Stimulated activated naive B cell treated with anti-CD40 and anti-IgM and Interleukin-4, amounts not matched to agents 10 μg/mL and 1 μg/mL and 100 μg/mL, for 72 hours (primary cell): Measurements from ENCODE around the gene SLC13A5.
A peak's percentile ranks its signal among the peaks of the same experiment; 100 is the strongest.
"Not testable (repeated sequence)": the region's sequence is repeated elsewhere in the genome, so short reads cannot be mapped to it uniquely, and the experiment has no call there.

Experiments
- ATAC-seq, 2 donors: fragments of 150-1000 bp; cut with Tn5 transposase; replicated peaks; 2 replicates each; pipeline ENCODE4 v1.10.0; 2021; ENCODE audit warnings: moderate library complexity in 1 of 2
- DNase-seq: peaks from one replicate; pipeline ENCODE4 v3.0.0; 2021
- H3K27ac Mint-ChIP-seq: one replicate; pipeline ENCODE4 v1.8.0; 2022; ENCODE audit warnings: mild to moderate bottlenecking, mixed read lengths
- H3K27me3 Mint-ChIP-seq, 2 donors: one replicate each; pipeline ENCODE4 v1.8.0; 2022; ENCODE audit warnings: mixed read lengths in 2 of 2
- H3K36me3 Mint-ChIP-seq, 2 donors: one replicate each; pipeline ENCODE4 v1.8.0; 2022; ENCODE audit warnings: mixed read lengths in 2 of 2, mild to moderate bottlenecking in 1 of 2
- H3K4me1 Mint-ChIP-seq, 2 donors: one replicate each; pipeline ENCODE4 v1.8.0; 2022; ENCODE audit warnings: mixed read lengths in 2 of 2, mild to moderate bottlenecking in 1 of 2
- H3K4me3 Mint-ChIP-seq, 2 donors: one replicate each; pipeline ENCODE4 v1.8.0; 2022; ENCODE audit warnings: mild to moderate bottlenecking in 2 of 2, mixed read lengths in 2 of 2, moderate library complexity in 1 of 2
- H3K9me3 Mint-ChIP-seq, 2 donors: one replicate each; pipeline ENCODE4 v1.8.0; 2022; ENCODE audit warnings: mixed read lengths in 2 of 2, mild to moderate bottlenecking in 1 of 2

The SLC13A5 gene

GRCh38 chr17:6656797-6657632, 56.2 kb downstream of the SLC13A5 start:
- H3K27me3 Mint-ChIP-seq, DNase-seq, H3K9me3 Mint-ChIP-seq: not testable (repeated sequence)
- Mint-ChIP-seq H3K4me3 (peak overlapping the region; percentile 91 to 96), H3K36me3 (peaks cover 9 to 15% of the 10 kb centered on the region in 2 donors), H3K27ac (peak overlapping the region; percentile 92), H3K4me1 (peaks cover 45 to 68% of the 10 kb centered on the region in 2 donors)
- peak; percentile 74 to 75 for ATAC-seq

GRCh38 chr17:6655732-6656361, 57.3 kb downstream of the SLC13A5 start:
- H3K27ac Mint-ChIP-seq, H3K9me3 Mint-ChIP-seq, ATAC-seq, H3K27me3 Mint-ChIP-seq, DNase-seq: not testable (repeated sequence)
- H3K4me3 Mint-ChIP-seq: peak overlapping the region; percentile 76 to 77
- peaks cover 7 to 15% of the 10 kb centered on the region in 2 donors for H3K36me3 Mint-ChIP-seq
- H3K4me1 Mint-ChIP-seq: peaks cover 38 to 59% of the 10 kb centered on the region in 2 donors

GRCh38 chr17:6654841-6655731, 58.1 kb downstream of the SLC13A5 start:
- no peak for DNase-seq
- Mint-ChIP-seq H3K36me3 (peaks cover 7 to 15% of the 10 kb centered on the region in 2 donors), H3K4me3 (no peak overlapping the region), H3K9me3 (peaks cover 0 to 1% of the 10 kb centered on the region in 2 donors), H3K27ac (no peak overlapping the region), H3K4me1 (peaks cover 34 to 57% of the 10 kb centered on the region in 2 donors), H3K27me3 (no peaks in the 10 kb centered on the region)
- no peak for ATAC-seq

GRCh38 chr17:6651919-6652452, 61.2 kb downstream of the SLC13A5 start:
- Mint-ChIP-seq H3K36me3 (peaks cover 0 to 21% of the 10 kb centered on the region in 2 donors), H3K27me3 (no peaks in the 10 kb centered on the region), H3K4me3 (peak overlapping the region; percentile 98), H3K27ac (peak overlapping the region; percentile 81), H3K4me1 (peaks cover 27 to 57% of the 10 kb centered on the region in 2 donors), H3K9me3 (no peaks in the 10 kb centered on the region)
- ATAC-seq (peak; percentile 20 to 33), DNase-seq (no peak)

DNA sequence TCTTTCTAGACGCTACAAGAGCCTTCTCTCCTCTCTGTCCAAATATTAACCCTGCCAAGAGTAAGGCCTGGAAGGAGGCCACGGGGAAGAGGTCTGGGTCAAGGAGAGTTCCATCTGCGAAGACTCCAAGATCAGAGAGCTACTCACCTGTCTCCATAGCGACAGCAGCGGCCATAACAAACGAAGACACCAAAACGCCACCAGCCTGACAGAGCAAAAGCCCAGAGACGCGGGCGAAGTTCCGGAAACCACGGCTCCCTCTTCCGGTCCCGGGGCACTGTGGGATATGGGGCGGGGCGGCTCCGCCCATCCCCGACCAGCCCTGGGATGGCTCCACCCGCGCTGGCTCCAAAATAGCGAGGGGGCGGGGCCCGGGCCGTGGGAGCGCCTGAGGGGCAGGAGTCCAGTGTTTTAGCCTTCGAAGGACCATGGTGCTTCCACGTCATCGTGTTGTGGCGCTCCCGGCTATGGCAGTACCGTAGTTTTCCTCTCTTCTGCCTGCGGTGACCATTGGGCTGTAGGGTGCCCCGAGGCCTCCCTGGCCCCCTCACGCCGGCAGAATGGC, 61.7 kb downstream of the SLC13A5 start, which contains the start of the genes C17orf100 and MED31:
Gene C17orf100, plus strand, starts transcription at position 409 of the 565 bp plus-strand sequence. Its CDS starts 152 bp downstream, at position 561.
Gene MED31, minus strand, starts transcription at position 252 of the 565 bp plus-strand sequence. Its CDS starts 77 bp downstream, at position 175.
- ATAC-seq (peak; percentile 97 to 98), DNase-seq (peak; percentile 93)
- Mint-ChIP-seq H3K27ac (peak within 1 kb of the TSS; percentile 99), H3K4me1 (peaks cover 28 to 62% of the 10 kb centered on the region in 2 donors), H3K9me3 (no peaks in the 10 kb centered on the region), H3K36me3 (peaks cover 0 to 23% of the 10 kb centered on the region in 2 donors), H3K27me3 (no peaks in the 10 kb centered on the region), H3K4me3 (peak within 1 kb of the TSS; percentile 98)

DNA sequence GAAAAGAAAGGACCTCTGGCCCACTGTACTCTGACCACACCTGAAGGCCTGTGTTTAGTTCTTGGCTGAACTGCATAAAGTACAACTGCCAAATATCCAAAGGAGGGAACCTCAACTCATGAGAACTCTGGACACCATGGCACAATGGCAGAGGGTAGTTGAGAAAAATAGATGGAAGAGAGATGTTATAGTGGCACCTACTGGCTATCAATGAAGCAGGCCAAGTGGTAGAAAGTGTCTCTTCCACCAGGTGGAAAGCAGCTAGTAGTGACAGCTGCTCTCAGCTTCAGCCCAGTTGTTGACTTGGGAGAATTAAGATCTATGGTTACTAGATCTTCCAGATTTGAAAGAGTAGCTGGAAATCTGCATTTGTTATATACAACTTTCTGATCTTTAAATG, 65.0 kb downstream of the SLC13A5 start:
- Mint-ChIP-seq H3K9me3 (no peaks in the 10 kb centered on the region), H3K4me1 (peaks cover 26 to 63% of the 10 kb centered on the region in 2 donors), H3K27ac (no peak overlapping the region), H3K4me3 (no peak overlapping the region), H3K27me3 (no peaks in the 10 kb centered on the region), H3K36me3 (peaks cover 2 to 37% of the 10 kb centered on the region in 2 donors)
- DNase-seq (no peak), ATAC-seq (no peak)

DNA sequence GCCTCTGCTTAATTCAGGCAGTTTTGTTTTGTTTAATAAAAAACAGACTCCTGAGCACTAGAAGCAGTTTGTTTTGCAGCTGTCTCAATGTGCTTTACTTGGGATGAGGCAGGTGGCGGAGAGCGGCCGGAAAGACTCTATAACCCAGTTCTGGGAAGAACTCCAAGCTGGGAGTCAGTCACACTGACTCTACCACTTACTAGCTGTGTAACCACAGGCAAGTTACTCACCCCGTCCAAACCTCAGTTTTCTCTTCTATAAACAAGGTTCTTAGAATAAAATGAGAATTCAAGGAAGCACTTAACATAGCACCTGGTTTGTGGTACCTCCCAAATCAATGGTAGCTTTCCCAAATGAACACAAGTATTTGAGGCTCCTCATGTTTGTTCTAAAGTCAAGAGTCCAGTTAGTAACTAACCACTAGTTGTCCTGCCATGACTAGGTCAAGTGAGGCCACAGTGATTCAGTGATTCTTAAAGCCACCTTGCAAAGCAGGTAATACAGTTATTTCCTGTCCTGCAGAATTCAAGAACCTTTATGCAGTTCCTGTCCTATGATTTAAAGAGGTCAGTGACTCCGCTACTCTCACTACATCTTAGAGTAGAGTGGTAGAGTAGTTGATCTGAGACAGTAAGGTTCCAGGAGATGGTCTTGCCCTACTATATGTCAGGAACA, 69.6 kb downstream of the SLC13A5 start:
- Mint-ChIP-seq H3K4me3 (no peak overlapping the region), H3K27me3 (no peaks in the 10 kb centered on the region), H3K27ac (peak overlapping the region; percentile 65), H3K4me1 (peaks cover 30 to 59% of the 10 kb centered on the region in 2 donors), H3K36me3 (peaks cover 6 to 31% of the 10 kb centered on the region in 2 donors), H3K9me3 (no peaks in the 10 kb centered on the region)
- no peak for ATAC-seq
- no peak for DNase-seq

DNA sequence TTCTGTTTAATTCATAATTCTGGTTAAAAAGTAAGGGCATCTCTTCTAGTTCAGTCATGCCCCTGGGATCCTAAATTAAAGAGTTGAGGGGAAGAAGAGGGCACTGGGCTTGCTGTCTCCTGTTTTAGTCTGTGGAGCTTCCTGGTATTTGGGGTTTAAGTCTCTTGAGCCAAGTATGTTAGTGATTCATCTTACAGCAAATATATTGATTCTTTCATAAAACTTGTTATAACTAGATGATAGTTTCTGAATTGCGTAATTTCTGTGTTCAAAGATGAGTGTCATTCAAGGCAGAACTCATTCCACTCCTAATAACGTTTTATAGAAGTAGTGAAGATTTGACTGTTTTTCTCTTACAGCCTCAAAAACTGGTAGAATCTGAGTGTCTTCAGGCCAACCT, 70.6 kb downstream of the SLC13A5 start:
- Mint-ChIP-seq H3K27me3 (no peaks in the 10 kb centered on the region), H3K36me3 (peaks cover 7 to 27% of the 10 kb centered on the region in 2 donors), H3K9me3 (no peaks in the 10 kb centered on the region), H3K27ac (no peak overlapping the region), H3K4me3 (no peak overlapping the region), H3K4me1 (peaks cover 38 to 59% of the 10 kb centered on the region in 2 donors)
- ATAC-seq (no peak), DNase-seq (no peak)

- no peaks in the 10 kb centered on the region for H3K27me3 Mint-ChIP-seq
- DNase-seq (no peak), ATAC-seq (peak; percentile 8 to 12)
- H3K27ac Mint-ChIP-seq: peak overlapping the region; percentile 99
- peak overlapping the region; percentile 96 to 98 for H3K4me3 Mint-ChIP-seq
- peaks cover 7 to 30% of the 10 kb centered on the region in 2 donors for H3K36me3 Mint-ChIP-seq
- peaks cover 43 to 58% of the 10 kb centered on the region in 2 donors for H3K4me1 Mint-ChIP-seq
- no peaks in the 10 kb centered on the region for H3K9me3 Mint-ChIP-seq
Measured at GRCh38 chr17:6641247-6641863, 71.8 kb downstream of the SLC13A5 start.

GRCh38 chr17:6640536-6641246, 72.5 kb downstream of the SLC13A5 start, which contains the start of the genes KIAA0753 and TXNDC17:
TSS of gene KIAA0753 (minus strand) at chr17:6640711. CDS start at chr17:6635103, 5,608 bp downstream.
TSS of gene TXNDC17 (plus strand) at chr17:6641060. CDS start at chr17:6641083, 23 bp downstream.
- peak; percentile 95 for DNase-seq
- no peaks in the 10 kb centered on the region for H3K9me3 Mint-ChIP-seq
- peak; percentile 92 to 95 for ATAC-seq
- peaks cover 7 to 27% of the 10 kb centered on the region in 2 donors for H3K36me3 Mint-ChIP-seq
- peaks cover 41 to 58% of the 10 kb centered on the region in 2 donors for H3K4me1 Mint-ChIP-seq
- H3K27me3 Mint-ChIP-seq: no peaks in the 10 kb centered on the region
- H3K4me3 Mint-ChIP-seq: peak within 1 kb of the TSS; percentile 96 to 98
- peak within 1 kb of the TSS; percentile 99 for H3K27ac Mint-ChIP-seq

GRCh38 chr17:6639586-6640535, 73.3 kb downstream of the SLC13A5 start:
- peaks cover 39 to 52% of the 10 kb centered on the region in 2 donors for H3K4me1 Mint-ChIP-seq
- DNase-seq (no peak), ATAC-seq (peak; percentile 52 to 53)
- H3K4me3 Mint-ChIP-seq: peak overlapping the region; percentile 96 to 98
- peaks cover 5 to 23% of the 10 kb centered on the region in 2 donors for H3K36me3 Mint-ChIP-seq
- peak overlapping the region; percentile 99 for H3K27ac Mint-ChIP-seq
- H3K9me3 Mint-ChIP-seq: no peaks in the 10 kb centered on the region
- no peaks in the 10 kb centered on the region for H3K27me3 Mint-ChIP-seq
